GM12892 (cell line): ENCODE data around the gene FGGY.
"Not testable (repeated sequence)": the region's sequence is repeated elsewhere in the genome, so short reads cannot be mapped to it uniquely, and the experiment has no call there.

ENCODE experiments used
- DNase-seq: peaks from one replicate; pipeline ENCODE4 v3.0.0; 2011; ENCODE audit not compliant: insufficient read length
- FAIRE-seq: peaks from 2 replicates; lab custom pipeline; 2011; peaks lifted over from hg19 to GRCh38; lab: Jason Lieb, UNC
- POLR2A ChIP-seq: IDR thresholded peaks from 2 replicates; pipeline ENCODE4 v1.6.1; 2011; ENCODE audit warnings: low read depth, low read length, control low read depth
- POLR2AphosphoS5 ChIP-seq: IDR thresholded peaks from 2 replicates; pipeline ENCODE4 v1.6.1; 2011; ENCODE audit warnings: low read depth, low read length, control low read depth
- TAF1 ChIP-seq: IDR thresholded peaks from 2 replicates; pipeline ENCODE4 v1.6.1; 2011; ENCODE audit warnings: low read depth, mild to moderate bottlenecking, control low read depth, low read length, borderline replicate concordance

Gene FGGY

DNA sequence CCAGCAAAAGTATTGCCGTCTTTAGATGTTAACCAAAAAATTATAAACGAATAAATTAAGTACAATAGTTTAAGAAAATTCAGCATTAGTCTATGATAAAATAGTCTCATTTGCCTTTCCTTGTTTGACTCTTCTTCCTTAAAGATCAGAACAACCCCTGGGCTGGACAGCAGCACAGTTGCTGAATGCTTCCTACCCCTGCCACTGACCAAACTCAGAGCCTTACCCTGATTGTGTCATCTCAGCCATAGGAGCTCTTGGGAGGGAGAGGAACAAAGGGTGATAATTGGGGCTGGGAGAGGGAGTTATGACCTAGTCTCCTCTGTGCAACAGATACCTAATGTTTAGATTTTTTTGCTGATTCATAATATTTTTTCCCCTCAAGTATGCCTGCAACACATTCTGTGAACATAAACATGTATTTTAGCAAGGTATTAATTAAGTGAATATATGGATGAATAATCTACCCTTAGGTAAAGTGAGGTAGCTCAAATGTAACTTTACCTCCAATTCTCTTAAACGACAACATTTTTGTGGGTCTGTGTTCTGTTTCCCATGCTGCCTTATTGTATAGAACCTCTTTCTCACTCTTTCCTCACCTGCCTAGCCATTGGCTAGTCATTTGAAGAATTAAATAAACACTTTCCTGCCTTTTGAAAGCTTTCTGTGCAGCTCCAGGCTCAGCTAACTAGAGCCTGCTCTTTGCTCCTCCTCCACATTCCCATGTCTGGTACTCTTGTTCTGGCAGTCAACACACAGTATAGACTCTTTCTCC is 46.1 kb downstream of the FGGY start:
- no peak for FAIRE-seq
- TF ChIP-seq TAF1: no peak
- no peak for TF ChIP-seq POLR2A
- no peak for TF ChIP-seq POLR2AphosphoS5

DNA sequence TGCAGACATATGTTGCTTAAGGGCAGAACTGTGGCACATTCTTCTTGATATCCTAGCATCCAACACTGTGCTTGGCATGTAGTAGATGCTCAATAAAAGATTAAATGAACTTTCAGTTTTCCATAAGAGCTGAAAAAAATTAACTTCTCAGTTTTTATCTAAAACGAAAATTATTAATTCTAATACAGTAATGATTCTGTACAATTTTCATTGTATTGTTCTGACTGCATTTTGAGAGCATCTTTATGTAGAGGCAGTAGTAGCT is 46.6 kb downstream of the FGGY start:
- no peak for TF ChIP-seq TAF1
- no peak for TF ChIP-seq POLR2A
- no peak for TF ChIP-seq POLR2AphosphoS5
- DNase-seq: no peak
- FAIRE-seq: no peak

More for the DNA sequence above, 46.1 kb downstream of the FGGY start:
- DNase-seq: no peak

DNA sequence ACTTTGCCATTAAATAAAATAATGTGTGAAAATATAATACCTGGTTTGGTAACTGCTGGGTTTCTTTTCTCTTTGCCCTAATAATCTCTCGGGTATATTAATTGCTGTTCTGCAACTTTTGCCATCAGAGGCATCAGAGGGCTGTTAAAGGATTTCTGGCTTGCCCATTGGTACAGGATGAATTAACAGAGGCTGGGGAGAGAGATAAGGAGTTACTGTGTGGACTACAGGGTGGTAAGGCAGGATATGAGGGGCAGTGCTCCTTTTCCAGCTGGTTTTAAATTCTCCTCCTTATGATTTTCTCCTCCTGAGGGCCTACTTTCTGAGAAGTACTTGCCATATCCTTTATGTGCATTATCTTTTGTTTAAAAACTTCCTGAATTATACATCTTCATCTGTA is 48.3 kb downstream of the FGGY start:
- FAIRE-seq (no peak), DNase-seq (no peak)
- TF ChIP-seq POLR2AphosphoS5: no peak
- no peak for TF ChIP-seq TAF1
- TF ChIP-seq POLR2A: no peak

DNA sequence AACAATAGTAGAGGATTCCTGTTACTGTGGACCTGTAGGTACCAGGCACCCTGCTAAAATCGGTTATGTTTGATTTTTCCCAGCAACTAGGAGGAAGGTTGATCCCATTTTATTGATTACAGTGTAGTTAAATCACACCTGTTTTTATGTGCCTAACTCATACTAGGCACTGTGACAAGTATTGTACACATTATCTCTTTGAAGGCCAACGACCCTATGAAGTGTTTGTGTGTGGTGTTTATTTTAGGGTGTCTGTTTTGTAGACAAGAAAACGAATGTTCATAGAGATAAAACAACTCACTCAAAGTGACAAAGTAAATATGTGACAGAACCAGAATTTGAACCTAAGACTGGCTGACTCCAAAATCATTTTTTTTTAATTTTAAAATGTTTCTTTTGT is 49.5 kb downstream of the FGGY start:
- TF ChIP-seq POLR2AphosphoS5 (no peak), POLR2A (no peak), TAF1 (no peak)
- DNase-seq (no peak), FAIRE-seq (no peak)

GRCh38 chr1:59349101-59349500 is 52.2 kb downstream of the FGGY start:
- DNase-seq (no peak), FAIRE-seq (no peak)
- TF ChIP-seq TAF1 (no peak), POLR2A (no peak), POLR2AphosphoS5 (no peak)

GRCh38 chr1:59350521-59350920 is 53.6 kb downstream of the FGGY start:
- DNase-seq: no peak
- no peak for FAIRE-seq
- no peak for TF ChIP-seq POLR2AphosphoS5
- TF ChIP-seq TAF1: no peak
- TF ChIP-seq POLR2A: no peak

- DNase-seq (no peak), FAIRE-seq (no peak)
- no peak for TF ChIP-seq TAF1
- no peak for TF ChIP-seq POLR2AphosphoS5
- TF ChIP-seq POLR2A: no peak
Measured at GRCh38 chr1:59352065-59352464, 55.2 kb downstream of the FGGY start.

DNA sequence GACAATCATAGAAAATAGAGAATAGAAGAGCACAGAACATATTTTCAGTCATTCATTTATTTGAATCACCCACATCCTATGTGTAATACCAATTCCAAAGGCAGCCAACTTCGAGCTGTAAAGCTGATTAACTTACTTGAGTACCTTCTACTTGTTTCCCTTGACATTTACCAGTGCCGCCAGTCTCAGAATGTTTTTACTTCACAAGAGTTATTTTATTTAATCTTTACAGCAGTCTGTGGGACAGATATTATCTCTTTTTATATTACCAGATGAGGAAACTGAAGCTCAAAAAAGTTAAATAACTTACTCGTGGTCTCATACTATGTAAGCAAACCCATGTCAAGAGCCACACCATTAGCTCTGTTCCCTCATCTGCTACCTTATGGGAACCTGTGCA is 56.6 kb downstream of the FGGY start:
- DNase-seq (no peak), FAIRE-seq (no peak)
- TF ChIP-seq POLR2AphosphoS5: no peak
- TF ChIP-seq TAF1: no peak
- TF ChIP-seq POLR2A: no peak

DNA sequence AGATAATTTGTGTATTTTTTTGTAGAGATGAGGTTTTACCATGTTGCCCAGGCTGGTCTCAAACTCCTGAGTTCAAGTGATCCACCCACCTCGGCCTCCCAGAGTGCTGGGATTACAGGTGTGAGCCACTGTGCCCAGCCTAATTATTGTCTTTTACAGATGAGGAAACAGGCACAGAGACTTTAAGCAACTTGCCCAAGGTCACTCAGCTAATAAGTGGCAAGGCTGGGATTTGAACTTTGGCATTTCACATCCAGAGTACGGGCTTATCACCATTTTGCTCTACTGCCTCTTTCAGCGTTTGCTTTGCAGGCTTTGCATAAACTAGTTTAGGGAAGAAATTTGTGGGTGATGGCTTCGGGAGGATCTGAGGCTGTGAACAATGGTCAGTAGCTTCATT is 57.3 kb downstream of the FGGY start:
- FAIRE-seq, DNase-seq: not testable (repeated sequence)

DNA sequence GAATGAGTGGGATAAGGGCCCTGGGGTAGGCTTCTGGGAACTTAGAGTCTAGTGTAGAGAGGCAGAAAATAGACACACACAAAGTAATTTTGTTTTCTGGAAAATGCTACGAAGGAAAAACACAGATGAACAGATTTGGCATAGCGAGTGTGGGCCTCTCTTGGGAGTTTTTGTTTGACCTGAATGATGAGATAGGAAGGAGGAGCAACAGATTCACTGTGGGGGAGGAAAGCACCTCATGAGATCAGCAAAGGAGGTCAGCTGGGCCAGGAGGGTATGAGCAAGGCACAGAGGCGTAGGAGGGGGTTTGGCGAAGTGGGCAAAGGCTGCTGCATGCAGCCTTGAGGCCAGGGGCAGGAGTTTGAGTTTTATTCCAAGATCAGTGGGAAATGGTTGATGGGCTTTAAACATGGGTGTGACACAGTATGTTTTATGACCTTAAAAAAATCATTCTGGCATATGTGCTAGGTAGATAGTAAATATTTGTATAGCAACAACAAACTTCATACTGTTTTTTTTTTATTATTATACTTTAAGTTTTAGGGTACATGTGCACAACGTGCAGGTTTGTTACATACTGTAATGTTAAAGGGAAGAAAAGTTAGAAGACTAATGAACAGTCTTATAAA is 57.9 kb downstream of the FGGY start:
- DNase-seq (peak; percentile 13), FAIRE-seq (peak; percentile 83)
- TF ChIP-seq POLR2AphosphoS5 (no peak), TAF1 (no peak), POLR2A (no peak)

DNA sequence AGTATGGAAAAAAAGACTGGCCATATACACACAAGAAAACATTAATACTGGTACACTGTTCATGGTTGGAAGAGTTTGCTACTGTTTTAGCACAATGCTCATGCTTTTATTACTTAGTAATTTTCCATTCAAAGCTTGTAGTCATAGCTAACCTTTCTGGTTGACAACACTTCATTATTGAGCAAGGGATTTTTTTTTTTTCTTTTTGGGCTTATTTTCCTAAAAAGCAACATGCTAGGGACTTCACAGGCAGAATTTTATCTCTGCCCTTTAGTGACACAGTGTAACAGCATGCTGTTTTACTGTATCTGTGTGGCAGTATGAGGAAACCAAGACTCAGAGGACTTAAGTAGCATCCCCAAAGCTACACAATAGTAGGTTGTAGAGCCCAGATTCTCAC is 58.5 kb downstream of the FGGY start:
- no peak for FAIRE-seq
- no peak for TF ChIP-seq TAF1
- TF ChIP-seq POLR2AphosphoS5: no peak
- no peak for TF ChIP-seq POLR2A
- DNase-seq: no peak

DNA sequence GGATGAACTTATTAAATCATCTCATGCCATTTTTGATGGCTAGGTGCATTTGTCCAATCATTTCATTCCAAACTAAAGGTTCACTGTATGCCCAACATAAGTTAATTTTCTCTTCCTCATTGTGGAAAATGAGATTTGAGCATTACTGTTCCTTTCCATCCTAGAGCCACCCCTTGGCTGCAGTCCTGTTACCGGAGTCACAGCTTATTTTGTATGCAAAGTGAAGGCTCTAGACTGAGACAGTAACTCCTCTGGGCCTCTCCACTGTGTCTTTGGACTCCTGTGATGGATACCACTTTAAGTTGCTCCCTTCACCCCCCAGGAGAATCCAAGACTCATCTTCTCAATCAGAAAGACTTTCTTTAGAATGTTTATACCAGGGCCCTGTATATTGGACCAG is 59.7 kb downstream of the FGGY start:
- TF ChIP-seq POLR2A (no peak), POLR2AphosphoS5 (no peak), TAF1 (no peak)
- no peak for DNase-seq
- no peak for FAIRE-seq
